Measurements from ENCODE around the gene SRCAP.

DNA sequence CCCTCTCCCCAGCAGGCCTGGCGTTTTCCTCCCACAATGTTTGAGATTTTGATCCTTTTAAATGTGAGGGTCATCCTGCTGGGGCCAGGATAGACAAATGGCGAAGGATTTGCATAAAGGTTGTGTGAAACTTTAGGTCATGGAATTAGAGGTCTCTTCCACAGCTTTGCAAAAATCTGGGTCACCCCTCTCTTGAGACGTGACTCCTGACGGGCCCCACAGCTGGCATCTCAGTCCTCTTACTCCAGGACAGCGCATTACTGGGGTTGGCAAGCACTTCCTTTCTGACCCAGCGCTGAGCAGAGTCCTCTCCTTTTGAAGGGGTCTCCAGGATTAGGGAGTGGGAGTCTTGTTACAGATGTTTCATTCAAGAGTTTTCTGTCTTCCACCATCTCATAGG, 80.6 kb downstream of the SRCAP start:
- TF ChIP-seq POLR2A (IDR thresholded peaks at IDR 0.05) (no peak), CTCF (IDR thresholded peaks at IDR 0.05) (no peak)
